ENCODE measurements around the gene HAND2.

The HAND2 gene

GRCh38 chr4:173500841-173501591 lies 29.0 kb downstream of the HAND2 start:
- DNase-seq = no peak

DNA sequence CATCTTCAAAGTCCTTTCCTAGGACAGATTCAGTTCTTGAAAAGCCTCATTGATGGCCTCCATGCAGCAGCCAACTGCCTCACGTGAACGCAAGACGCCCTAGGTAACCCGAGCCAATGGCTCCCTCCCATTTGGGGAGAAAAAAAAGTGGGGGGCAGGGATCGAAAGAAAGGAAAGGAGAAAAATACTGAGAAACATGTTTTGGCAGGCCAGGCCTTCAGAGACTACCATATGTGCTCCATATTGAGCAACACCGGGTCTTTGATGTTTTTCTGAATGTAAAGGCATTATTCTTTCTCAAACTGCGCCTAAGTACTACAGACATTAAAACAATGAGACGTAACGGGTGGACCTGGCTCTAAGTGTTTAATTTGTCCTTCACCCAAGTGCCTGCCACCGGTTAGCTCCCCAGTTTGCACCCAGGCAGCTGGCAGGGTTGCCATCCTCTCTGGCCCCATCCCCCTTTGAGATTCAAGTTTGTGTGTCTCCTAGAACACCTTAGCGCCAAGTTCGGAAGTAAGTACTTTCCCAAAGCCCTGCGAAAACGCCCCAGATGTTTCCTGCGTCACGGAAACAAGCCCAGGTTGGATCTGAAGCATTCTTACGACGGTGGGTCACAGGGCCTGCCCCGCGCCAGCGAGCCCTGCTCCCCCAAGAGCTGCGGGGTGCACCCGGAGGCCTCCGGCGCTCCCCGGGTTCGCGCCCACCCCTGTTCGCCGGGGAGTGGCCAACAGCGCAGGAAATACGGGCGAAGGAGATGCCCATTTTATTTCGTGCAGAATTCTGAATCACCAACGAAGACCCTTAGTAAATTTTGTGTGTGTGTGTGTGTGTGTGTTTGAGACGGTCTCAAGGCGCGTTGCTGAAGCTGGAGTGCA lies 30.1 kb downstream of the HAND2 start:
- DNase-seq = no peak

DNA sequence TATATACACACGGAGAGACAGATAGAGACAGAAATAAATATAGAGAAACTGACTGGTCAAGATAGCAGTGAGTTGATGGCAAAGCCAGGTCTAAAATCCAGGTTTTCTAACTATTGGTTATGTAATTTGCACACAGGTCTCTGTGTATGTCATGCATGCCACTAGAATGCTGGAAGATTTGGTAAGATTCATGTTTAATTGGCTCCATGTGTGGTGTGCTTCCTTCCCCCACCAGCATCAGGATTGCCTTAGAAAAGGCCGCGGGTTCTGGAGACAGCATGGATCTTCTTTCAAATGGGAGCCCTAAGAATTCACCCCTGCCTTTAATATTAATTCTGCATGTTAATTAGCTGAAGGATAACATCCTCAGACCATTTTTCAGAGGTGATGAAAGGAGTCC lies 31.3 kb downstream of the HAND2 start:
- DNase-seq = no peak

DNA sequence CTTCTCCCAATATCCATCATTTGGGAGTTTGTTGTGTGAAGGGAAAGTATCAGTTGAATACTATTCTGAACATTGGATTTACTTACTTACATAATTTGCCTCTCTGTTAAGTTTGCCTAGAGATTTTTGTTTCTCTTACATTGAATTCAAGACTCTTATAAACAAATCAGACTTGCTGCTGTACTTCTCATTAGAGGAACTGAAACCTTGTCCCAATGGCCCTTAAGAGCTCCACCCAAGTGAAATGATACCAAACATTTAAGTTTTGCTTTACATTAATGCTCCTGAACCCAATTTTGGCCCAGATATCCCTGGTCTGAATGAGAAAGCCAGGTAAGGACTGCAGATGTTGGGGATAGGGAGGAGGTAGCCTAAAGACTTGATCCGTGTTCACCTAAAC lies 32.0 kb downstream of the HAND2 start:
- no peak for DNase-seq

DNA sequence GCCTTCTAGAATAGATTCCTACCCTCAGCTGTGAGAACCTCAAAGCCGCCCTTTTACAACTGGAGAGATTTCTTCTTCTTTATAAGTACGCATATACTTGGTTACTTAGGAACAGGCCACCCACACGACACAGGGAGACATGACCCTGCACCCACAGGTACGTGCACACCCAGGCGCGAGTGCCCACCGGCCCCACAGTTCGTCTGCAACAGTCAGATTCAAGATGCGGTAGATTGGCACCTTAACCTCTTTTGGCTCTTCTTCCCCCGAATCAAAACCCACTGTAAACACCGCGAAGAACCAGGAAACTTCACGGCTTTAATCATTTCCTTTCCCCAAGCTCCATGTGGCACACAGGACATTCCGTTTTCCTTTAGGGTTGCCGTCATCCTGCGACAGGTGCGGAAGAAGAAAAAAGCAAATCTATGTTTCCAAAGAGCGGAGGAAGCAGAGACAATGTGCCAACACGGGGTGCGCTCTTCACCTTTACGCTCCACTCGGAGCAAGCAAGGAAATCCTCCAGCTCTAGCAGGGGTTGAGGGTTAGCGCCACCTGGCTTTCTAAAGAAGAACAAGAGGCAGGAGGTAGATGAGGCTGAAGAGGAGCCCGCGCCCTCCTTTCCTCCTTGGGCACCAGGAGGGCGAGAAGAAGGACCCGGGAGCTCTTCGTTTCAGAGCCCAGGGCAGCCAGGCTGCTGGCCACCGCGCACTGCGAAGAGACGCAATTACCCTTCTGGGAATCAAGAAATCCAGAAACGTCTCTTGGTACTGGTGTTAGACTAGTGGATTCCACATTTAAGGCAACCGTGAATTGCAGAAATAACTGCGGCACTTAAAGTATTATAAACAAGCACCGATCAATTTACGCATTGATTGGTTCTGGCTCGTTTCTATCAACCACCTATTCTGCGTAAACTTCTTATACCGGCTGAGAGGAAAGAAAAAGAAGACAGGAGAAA lies 35.7 kb downstream of the HAND2 start:
- DNase-seq = peak; percentile 55

DNA sequence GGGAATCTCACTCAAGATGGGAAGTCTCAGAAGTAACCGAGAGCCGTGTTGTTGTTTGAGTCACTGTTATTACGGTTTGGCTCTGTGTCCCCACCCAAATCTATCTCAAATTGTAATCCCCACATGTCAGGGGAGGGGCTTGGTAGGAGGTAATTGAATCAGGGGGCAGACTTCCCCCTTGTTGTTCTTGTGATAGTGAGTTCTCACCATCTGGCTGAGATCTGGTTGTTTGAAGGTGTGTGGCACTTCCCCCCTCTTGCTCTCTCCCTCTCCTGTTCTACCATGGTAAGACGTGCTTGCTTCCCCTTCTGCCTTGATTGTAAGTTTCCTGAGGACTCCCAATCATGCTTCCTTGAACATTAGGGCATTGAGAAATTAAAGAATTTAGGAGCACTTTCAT lies 37.0 kb downstream of the HAND2 start:
- no peak for DNase-seq

- no peak for DNase-seq
Measured at GRCh38 chr4:173492315-173492714, 37.7 kb downstream of the HAND2 start.

DNA sequence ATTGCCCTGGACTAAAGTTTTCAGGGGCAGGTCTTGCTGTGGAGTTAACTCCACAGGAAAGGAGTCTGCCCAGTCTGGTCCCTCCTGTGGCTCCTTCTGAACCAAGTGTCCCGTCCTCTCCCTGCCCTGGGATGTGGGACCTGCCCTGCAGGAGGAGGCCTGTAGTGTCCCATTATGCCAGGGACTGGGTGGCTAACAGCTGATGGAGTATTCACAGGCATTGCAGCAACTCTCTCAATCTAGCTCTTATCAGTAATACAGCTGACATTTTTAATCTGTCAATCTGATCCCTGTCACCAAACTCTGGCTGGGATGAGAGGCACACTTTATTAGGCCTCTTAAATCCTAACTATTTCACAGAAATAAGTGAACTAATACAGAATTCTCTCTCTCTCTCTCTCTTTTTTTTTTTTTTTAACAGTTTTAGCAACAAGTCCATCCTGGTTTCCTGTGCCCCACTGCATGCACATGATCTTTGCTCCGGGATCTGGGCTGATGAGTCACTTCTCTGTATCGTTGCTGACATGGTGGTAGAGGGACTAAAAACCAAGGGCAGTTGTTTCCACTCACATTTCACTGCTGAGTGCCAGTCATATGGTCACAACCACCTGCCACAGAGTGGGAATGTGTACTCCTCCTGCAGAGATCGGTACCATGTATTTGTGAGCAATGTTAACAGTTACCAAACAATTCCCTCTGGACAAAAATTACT lies 39.1 kb downstream of the HAND2 start:
- peak; percentile 6 for DNase-seq

- no peak for DNase-seq
Measured at GRCh38 chr4:173490256-173490655, 39.8 kb downstream of the HAND2 start.

GRCh38 chr4:173489514-173489913 lies 40.5 kb downstream of the HAND2 start:
- no peak for DNase-seq

DNA sequence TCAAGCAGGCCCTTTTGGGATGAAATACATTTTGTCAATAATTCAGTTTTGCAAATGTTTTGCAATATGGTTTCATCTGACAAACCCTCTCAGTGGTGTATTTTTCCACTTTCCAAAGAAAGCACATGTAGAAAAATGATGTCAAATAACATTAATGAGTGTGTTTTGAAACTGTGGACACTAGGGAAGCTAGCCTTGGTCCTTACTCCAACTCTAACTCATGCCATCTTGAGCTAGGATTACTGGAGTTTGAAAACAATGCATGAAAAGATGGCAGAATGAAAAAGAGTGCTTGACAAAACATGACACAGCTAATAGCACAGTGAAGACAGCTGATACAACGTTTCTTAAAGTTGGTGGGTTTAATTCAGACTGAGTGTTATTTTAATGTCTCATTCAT lies 41.4 kb downstream of the HAND2 start:
- DNase-seq = no peak

GRCh38 chr4:173488074-173488473 lies 42.0 kb downstream of the HAND2 start:
- no peak for DNase-seq

DNA sequence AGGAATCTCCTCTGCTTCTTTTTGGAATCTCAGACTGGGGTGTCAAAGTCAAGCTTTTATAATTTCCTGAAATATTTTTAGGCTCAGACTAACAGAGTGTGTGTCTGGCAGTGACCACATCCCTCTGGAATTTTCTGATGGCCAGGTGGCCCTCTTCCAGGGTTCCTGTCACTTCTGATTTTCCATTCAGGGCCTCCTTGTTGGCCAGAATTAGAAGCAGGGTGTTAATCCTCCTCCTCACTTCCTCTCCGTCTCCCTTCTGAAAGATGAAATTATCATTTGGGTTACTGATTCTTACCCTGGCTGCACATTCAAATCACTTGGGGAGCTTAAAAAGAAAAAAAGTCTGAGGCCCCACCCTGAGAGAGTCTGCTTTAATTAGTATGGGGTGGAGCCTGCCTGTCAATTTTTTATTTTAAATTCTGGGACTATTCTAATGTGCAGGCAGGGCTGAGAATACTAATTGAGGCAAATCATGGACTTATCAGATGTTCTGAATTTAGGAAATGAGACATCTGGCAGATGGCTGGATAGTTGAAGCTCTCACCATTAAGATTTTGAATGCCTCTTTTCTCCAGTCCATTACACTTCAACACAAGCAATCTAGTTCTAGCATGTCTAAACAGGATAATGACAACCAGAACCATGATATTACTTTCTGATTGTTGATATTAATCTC lies 43.2 kb downstream of the HAND2 start:
- DNase-seq = no peak

- no peak for DNase-seq
Measured at GRCh38 chr4:173485164-173485563, 44.9 kb downstream of the HAND2 start.

DNA sequence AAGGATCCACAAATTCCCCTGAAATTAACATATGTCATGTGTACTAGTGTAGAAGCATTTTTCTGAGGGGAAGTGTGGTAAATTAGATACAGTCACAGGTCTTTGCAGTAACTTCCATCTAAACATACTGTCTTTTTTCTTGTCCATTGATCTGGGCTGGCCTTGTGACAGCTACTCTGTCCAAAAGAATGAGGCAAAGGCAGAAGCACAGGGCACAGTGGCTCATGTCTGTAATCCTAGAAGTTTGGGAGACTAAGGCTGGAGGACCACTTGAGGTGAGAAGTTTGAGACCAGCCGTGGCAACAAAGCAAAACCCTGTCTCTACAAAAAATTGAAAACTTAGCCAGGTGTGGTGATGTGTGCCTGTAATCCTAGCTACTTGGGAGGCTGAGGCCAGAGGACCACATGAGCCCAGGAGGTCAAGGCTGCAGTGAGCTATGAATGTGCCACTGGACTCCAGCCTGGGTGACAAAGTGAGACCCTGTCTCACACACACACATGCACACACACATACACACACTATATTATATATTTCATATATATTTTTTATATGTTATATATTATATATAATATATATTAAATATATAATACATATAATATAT lies 47.6 kb downstream of the HAND2 start:
- DNase-seq = no peak

GRCh38 chr4:173478913-173479283 lies 51.1 kb downstream of the HAND2 start:
- DNase-seq = no peak

GRCh38 chr4:173478201-173478912 lies 51.7 kb downstream of the HAND2 start:
- no peak for DNase-seq

GRCh38 chr4:173477016-173477415 lies 53.0 kb downstream of the HAND2 start:
- no peak for DNase-seq
